KMS-11 (cell line): ENCODE results near the gene RPUSD4.

Experiments
- H2AFZ ChIP-seq: fragments of 200-600 bp; sonication (generic); 2 replicates; pipeline ENCODE4 v1.6.1; 2016; ENCODE audit warnings: antibody characterized with exemption, mixed run types, low read depth
- H3K27ac ChIP-seq: fragments of 200-600 bp; sonication (generic); 2 replicates; pipeline ENCODE4 v1.6.1; 2016; ENCODE audit warnings: mild to moderate bottlenecking, mixed run types
- H3K27me3 ChIP-seq: fragments of 200-600 bp; sonication (generic); 2 replicates; pipeline ENCODE4 v1.6.1; 2017; ENCODE audit warnings: mild to moderate bottlenecking, low read depth, mixed run types, moderate library complexity; ENCODE audit not compliant: insufficient read depth
- H3K36me3 ChIP-seq: fragments of 200-600 bp; sonication (generic); 2 replicates; pipeline ENCODE4 v1.6.1; 2017; ENCODE audit warnings: mild to moderate bottlenecking, mixed run types; ENCODE audit not compliant: insufficient read depth
- H3K4me1 ChIP-seq: fragments of 200-600 bp; sonication (generic); 2 replicates; pipeline ENCODE4 v1.6.1; 2016; ENCODE audit warnings: mild to moderate bottlenecking, low read depth, mixed run types; ENCODE audit not compliant: poor library complexity, severe bottlenecking
- H3K4me2 ChIP-seq: fragments of 200-600 bp; sonication (generic); 2 replicates; pipeline ENCODE4 v1.7.0; 2016; ENCODE audit warnings: mild to moderate bottlenecking, mixed run types
- H3K4me3 ChIP-seq: fragments of 200-600 bp; sonication (generic); IDR thresholded peaks from 2 replicates; pipeline ENCODE4 v1.6.1; 2017; ENCODE audit warnings: low read depth, low read length, mixed read lengths; ENCODE audit not compliant: insufficient read depth
- H3K79me2 ChIP-seq: fragments of 200-600 bp; sonication (generic); 2 replicates; pipeline ENCODE4 v1.6.1; 2016; ENCODE audit warnings: low read depth, mixed run types; ENCODE audit not compliant: insufficient read depth
- H3K9ac ChIP-seq: fragments of 200-600 bp; sonication (generic); 2 replicates; pipeline ENCODE4 v1.6.1; 2016; ENCODE audit warnings: mild to moderate bottlenecking, mixed run types
- H4K20me1 ChIP-seq: fragments of 200-600 bp; sonication (generic); 2 replicates; pipeline ENCODE4 v1.6.1; 2016; ENCODE audit warnings: mild to moderate bottlenecking, mixed run types; ENCODE audit not compliant: insufficient read depth
- CTCF ChIP-seq: fragments of 200-600 bp; sonication (generic); conservative IDR thresholded peaks from 2 replicates; pipeline ENCODE4 v1.6.1; 2017; ENCODE audit warnings: low read depth, mild to moderate bottlenecking, antibody characterized with exemption, low read length, moderate library complexity, mixed read lengths

RPUSD4 gene

GRCh38 chr11:126216526-126217305 is 5.3 kb upstream of the RPUSD4 start:
- no peaks in the 10 kb centered on the region for H3K27me3 ChIP-seq
- peaks cover 75% of the 10 kb centered on the region for H3K4me1 ChIP-seq
- H2AFZ ChIP-seq, result no peak overlapping the region
- no peak for TF ChIP-seq CTCF
- H3K9ac ChIP-seq, result no peak overlapping the region
- peak overlapping the region; percentile 59; the same call in 1 of the 2 replicates for H3K27ac ChIP-seq
- peaks cover 70% of the 10 kb centered on the region; the same call in 1 of the 2 replicates for H3K79me2 ChIP-seq
- H3K4me3 ChIP-seq, result no peak overlapping the region
- peak overlapping the region; percentile 35 for H3K4me2 ChIP-seq
- H3K36me3 ChIP-seq, result no peaks in the 10 kb centered on the region
- H4K20me1 ChIP-seq, result no peaks in the 10 kb centered on the region

- peaks cover 76% of the 10 kb centered on the region for H3K4me1 ChIP-seq
- H3K4me3 ChIP-seq, result no peak overlapping the region
- no peak overlapping the region for H3K27ac ChIP-seq
- H3K9ac ChIP-seq, result no peak overlapping the region
- TF ChIP-seq CTCF, result no peak
- no peak overlapping the region for H2AFZ ChIP-seq
- no peaks in the 10 kb centered on the region for H4K20me1 ChIP-seq
- no peaks in the 10 kb centered on the region for H3K27me3 ChIP-seq
- peaks cover 58% of the 10 kb centered on the region for H3K79me2 ChIP-seq
- no peak overlapping the region for H3K4me2 ChIP-seq
- H3K36me3 ChIP-seq, result no peaks in the 10 kb centered on the region
These were observed 3.4 kb upstream of the RPUSD4 start for GRCh38 chr11:126214841-126215240.

- Histone ChIP-seq H3K27ac (no peak overlapping the region), H3K27me3 (no peaks in the 10 kb centered on the region), H3K79me2 (peaks cover 56% of the 10 kb centered on the region)
These were observed 3.0 kb upstream of the RPUSD4 start for GRCh38 chr11:126214441-126214840.

GRCh38 chr11:126212089-126212660 is 725 bp upstream of the RPUSD4 start:
- Histone ChIP-seq H3K27ac (no peak overlapping the region), H2AFZ (peak overlapping the region; percentile 18; the same call in 1 of the 2 replicates), H3K4me3 (no peak overlapping the region), H3K4me1 (peaks cover 49% of the 10 kb centered on the region), H3K4me2 (peak overlapping the region; percentile 95), H3K9ac (peak overlapping the region; percentile 30; the same call in 1 of the 2 replicates), H3K27me3 (no peaks in the 10 kb centered on the region), H3K36me3 (no peaks in the 10 kb centered on the region; the same call in 1 of the 2 replicates), H4K20me1 (no peaks in the 10 kb centered on the region), H3K79me2 (peaks cover 33% of the 10 kb centered on the region)
- no peak for TF ChIP-seq CTCF

More at GRCh38 chr11:126214441-126214840, 3.0 kb upstream of the RPUSD4 start:
- TF ChIP-seq CTCF, result no peak
- Histone ChIP-seq H3K4me3 (no peak overlapping the region), H2AFZ (no peak overlapping the region), H3K9ac (no peak overlapping the region), H3K4me1 (peaks cover 72% of the 10 kb centered on the region), H3K36me3 (no peaks in the 10 kb centered on the region), H4K20me1 (no peaks in the 10 kb centered on the region), H3K4me2 (no peak overlapping the region)
